ENCODE measurements around the gene RAB4B.

DNA sequence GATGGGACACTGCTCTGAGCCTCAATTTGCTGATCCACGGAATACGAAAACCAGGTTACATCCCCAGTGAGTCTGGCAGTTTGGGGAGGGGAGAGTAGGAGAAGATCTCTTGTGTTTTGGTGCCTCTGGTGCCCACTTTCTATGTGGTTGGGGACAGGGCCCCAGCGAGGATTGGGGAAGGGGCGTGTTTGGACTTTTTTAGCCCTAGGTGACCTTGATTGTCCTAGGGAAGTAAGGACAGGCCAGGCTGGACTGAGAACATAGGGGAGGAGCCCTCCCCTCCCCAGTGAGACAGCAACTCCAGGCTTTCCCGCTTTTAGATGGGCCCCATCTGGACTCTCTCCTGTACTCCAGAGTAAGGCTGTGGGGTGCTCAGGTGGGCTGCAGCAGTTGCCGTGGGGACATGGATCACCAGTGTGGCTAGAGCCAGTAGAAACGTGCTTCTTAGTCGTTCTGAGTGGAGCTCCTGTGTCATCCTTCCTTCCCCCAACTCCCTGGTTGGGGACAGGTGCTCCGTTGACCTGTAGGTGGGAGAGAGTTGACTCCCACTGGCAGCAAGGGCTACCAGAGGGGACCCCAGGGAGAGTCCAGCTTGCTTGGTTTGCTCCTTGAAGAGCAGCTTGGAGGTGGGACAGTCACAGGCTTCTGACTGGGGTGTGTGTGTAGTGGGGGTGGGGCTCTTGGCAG lies 25.3 kb downstream of the RAB4B start:
- TF ChIP-seq ZNF274 (IDR thresholded peaks at IDR 0.05; ENCODE audit: low read depth, low read length) (no peak), SUZ12 (IDR thresholded peaks at IDR 0.05; ENCODE audit: extremely low read depth, insufficient read depth, insufficient read length) (no peak), YY1 (IDR thresholded peaks at IDR 0.05; ENCODE audit: insufficient read depth, insufficient read length) (no peak)
